Measurements from ENCODE around the gene NCAN. TPM values are rescaled to one million over a fixed set of nuclear protein-coding genes. Genes with fewer than 3 reads are reported as not detected.

NCAN gene
- total RNA-seq, 1 donor from 2014 or later = not detected

DNA sequence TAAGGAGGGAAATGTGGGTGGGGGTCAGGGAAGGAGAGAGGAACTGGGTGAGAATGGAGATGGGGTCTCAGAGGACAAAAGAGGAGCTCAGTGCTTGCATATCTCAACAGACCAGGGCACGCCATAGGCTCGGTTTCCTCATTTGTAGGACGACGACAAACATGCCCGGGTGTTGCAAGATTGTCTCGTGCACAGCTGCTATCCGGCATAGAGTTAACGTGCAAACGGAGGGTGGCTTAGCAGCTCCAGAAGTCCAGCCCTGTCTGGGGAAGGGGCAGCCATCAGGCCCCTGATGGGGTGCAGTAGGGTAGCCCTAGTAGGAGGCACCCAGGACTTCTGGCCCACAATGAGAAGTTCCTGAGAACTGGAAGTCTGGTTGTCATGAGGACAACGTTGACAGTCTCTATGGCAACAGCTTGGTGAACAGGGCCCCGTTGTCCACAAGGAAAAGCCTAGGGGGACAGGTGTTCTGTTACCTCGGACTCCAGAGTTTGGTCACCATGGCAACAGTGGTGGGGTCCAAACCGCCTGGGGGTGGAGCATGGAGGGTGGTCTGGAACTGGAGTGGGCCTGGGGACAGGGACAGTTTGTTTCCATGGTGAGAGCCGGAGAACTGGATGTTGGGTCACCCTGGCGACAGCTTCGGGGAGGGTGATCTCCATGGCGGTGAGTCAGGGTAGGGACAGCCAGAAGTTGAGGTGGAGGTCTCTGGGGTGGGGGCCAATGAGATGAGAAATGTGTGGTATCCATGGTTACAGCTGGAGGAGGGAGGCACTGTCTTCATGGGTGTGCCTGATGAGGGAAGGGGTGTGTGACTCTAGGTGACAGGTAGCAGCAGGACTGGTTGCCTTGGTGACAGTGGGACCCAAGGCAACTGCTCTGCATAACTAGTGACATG, 44.6 kb downstream of the NCAN start:
- DNase-seq (ENCODE audit: low spot score) = no peak
- intact Hi-C loops (cut with DNase I) = no loop called here

DNA sequence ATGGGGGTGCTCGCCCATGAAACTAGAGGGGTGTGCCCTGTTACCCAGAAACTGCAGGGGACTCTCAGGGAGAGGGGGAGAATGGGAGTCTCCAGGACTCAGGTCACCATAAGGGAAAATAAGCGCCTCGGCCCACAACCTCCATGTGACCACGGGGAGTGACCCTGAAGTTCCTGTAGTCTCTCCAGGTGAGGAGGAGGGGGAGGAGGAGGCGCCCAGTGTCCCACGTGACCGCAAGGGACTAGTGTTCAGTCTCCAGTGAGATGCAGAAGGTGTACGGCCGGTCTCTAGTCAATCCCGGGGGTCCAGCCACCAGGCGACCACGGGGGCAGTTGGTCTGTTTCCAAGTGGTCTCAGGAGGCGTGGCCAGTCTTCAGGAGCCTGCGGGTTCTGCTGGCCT, 45.4 kb downstream of the NCAN start:
- DNase-seq (ENCODE audit: low spot score) = no peak
- intact Hi-C loops (cut with DNase I) = no loop called here

DNA sequence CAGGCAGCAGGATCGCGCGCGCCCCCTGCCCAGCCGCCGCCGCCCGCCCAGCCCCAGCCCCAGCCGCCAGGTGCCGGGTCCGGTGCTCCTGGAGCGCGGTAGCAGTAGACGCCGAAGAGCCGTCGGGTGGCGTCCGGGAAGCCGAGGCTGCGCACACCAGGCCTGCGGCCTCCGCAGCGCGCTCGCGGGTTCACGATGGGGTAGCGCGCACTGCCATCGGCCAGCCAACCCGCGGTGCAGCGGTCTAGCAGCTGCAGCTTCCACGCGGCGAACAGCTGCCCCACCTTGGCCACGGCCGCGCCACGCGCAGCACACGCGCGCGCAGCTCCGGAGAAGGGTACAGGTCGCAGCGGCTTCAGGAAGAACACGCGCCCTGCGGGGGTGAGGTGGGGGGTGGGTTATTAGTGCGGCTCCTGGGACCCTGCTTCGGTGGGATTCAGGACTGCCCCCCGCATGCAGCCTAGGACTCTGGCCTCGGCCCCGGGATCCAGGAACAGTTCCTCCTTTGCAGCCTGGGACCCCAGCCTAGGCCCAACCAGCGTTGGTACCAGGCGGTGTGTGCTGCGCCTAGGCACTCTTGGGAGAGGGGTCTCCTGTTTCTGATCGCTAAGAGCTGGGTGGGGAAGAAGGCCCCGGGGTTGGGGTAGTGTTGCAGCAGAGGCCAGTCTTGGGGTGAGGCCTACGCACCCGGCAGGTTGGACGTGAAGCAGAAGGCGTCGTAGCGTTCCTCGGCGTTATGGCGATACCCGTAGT, 46.3 kb downstream of the NCAN start:
- intact Hi-C loops (cut with DNase I) = no loop called here
- DNase-seq (ENCODE audit: low spot score) = no peak

DNA sequence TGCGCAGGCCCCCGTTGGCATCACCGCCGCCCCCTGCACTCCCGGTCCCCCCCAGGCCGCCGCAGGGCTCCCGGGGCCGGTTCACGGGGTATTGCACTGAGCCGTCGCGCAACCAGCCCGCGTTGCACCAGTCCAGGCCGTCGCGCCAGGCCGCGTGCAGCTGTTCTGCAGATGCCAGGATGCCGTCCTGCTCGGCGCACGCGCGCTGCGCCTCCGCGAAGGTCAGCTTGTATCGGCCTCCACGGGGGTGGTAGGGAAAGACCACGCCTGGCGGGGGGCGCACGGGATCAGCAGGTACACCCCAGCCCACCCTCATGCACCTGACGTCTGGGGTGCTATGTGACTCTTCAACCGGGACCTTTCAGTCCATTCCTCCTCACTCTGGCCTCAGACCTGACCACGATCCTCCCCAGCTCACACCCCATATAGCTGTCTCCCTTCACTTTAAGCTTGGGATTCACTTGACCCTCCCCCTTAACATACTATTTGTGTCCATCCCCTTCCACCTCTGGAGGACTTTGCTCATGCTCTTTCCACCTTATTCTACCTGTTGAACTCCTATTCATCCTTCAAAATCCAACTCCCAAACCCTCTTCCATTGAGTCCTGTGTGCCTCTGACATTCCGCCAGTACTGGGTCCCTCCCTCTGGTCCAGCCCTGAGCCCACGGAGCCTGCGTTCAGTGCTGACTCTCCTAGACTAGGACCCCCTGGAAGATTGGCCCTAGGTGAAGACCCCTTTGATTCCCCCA, 47.0 kb downstream of the NCAN start:
- intact Hi-C loops (cut with DNase I) = no loop called here
- DNase-seq (ENCODE audit: low spot score) = no peak

DNA sequence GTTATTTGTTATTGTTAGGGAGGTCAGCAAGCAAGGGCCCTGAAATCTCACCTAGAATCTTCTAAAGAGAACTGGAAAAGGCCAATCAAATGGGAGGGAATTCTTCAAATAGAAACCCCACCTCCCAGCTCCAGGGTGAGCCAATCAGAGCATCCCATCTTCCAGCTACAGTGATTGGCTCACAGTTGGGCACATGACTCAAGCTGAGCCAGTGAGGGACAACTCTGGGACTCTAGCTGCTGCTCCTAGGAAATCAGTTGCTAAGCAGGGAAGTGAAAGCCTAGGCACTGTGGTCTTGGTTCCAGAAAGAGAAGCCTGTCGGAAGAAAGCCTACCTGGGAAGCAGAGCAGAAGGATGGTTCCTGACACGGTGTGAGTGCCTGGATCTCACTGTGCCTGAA, 48.0 kb downstream of the NCAN start:
- intact Hi-C loops (cut with DNase I) = no loop called here
- no peak for DNase-seq (ENCODE audit: low spot score)

DNA sequence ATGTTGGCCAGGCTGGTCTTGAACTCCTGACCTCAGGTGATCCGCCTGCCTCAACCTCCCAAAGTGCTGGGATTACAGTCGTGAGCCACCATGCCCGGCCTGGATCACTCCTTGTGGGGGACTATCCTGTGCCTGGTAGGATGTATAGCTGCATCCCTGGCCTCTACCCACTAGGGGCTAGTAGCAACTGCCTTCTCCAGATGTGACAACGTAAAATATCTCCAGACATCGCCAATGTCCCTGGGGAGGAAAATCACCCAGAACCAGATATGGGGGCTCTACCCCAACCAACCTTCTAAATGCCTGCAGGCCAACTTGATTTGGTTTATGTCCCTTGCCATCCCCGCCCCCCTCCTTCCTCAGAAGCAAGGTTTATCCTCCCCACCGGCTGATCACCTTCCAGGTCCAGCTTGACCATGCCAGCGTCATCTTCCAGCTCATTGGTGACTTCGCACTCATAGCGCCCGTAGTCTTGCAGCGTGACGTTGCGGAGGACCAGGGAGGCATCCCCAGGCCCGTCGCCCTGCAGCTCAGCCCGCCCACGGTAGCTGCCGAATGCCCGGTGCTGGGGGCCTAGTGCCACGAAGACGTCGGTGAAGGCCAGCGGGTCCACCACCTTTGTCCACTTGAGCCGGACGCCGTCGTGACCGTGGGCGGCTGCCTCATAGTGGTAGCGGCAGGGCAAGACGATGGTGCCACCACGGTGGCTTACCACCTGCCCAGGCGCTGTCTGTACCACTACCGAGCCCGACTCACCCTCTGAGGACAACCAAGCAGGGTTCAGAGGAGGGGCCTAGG, 48.9 kb downstream of the NCAN start:
- no peak for DNase-seq (ENCODE audit: low spot score)
- intact Hi-C loops (cut with DNase I) = no loop called here

DNA sequence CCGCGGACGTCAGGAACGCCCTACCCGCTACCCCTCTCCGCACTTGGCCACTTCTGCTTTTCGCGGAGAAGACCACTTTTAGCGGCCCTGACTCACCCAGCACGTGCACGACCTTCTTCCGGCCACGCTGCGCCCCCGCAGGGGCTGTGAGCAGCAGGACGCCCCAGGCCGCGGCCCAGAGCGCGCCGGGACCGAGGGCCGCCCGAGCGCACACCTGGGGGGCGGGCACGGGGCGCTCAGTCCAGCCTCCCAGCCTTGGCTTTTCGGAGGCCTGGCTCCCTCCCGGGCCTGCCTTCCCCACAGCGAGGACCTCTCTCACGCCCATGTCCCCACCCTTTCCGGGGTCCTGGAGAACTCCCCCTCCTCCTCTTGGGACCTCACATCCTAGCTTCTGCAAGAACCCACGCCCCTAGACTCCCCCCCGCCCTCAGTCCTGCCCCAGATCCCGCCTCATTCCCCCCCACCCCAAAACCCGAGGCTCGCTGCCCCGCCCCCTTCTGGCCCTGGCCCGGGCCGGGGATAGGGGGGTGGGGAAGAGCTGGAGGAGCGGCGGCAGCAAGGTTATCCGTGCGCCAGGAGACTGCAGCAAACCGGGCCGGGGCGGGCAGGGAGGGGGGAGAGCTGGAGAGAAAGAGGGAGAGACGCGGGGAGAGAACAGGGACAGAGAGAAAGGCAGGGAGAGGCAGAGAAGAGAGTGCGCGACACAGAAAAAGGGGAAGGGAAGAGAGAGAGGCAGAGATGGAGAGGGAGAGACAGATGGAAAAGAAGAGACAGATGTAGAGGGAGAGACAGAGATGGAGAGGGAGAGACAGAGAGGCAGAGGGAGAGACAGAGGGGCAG, 49.8 kb downstream of the NCAN start:
- no peak for DNase-seq (ENCODE audit: low spot score)

DNA sequence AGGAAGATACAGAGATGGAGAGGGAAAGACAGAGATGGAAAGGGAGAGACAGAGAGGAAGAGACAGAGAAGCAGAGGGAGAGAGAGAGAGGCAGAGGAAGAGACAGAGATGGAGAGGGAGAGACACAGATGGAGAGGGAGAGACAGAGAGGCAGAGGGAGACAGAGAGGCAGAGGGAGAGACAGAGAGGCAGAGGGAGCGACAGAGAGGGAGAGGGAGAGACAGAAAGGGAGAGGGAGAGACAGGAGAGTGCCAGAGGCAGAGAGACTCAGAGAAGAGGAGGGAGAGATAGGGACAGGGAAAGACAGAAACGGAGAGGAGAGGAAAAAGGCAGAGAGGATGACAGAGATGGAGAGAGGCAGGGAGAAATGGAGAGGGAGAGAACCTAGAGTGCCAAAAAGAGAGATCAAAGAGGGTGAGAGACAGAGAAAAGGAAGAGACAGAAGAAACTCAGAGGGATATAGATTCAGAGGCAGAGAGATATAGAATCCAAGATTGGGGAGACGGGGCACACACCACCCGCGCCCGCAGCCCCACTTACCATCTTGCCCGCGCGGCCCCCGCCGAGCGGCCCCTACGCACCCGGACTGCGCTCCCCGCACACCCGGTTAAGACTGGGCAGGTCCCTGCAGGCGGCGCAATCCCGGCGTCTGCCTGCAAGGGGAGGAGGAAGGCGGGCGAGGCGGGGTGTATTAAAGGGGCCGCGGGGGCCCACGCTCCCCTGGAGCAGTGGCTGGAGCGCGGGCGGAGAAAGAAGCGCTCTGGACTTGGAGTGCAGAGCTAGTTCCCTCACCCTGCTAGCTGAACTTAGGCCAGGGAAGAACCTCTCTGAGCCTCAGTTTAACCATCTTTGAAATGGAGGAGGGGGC, 50.7 kb downstream of the NCAN start:
- DNase-seq (ENCODE audit: low spot score) = no peak
- intact Hi-C loops (cut with DNase I) = no loop called here

More for the DNA sequence above, 49.8 kb downstream of the NCAN start:
- intact Hi-C loops (cut with DNase I) = no loop called here

DNA sequence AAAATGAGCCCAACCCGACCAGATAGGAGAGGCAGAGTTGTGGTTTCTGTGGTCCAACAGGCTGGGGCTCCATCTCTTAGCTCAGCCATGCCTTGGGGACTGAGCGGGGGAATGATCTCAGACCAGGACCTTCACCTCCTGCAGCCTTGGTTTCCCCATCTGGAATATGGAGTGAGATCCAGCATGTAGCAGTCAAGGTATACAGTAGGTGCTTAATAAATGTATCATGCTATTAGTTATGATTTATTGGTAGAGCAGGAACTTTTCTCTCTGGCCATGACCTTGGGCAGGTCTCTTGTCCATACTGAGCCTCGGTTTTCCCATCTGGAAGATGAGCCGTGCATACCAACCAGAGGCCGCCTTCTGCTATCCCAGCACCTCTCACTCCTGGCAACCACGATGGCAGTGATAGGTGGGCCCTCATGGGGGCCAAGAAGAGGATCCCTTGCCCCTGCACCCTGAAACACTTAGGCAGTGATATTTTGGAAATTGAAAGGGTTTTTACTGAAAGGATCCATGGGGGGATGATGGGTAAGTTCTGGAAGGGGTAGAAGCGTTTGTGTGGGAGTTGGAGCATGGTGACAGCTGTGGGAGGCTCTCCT, 52.2 kb downstream of the NCAN start:
- intact Hi-C loops (cut with DNase I) = no loop called here
- no peak for DNase-seq (ENCODE audit: low spot score)

DNA sequence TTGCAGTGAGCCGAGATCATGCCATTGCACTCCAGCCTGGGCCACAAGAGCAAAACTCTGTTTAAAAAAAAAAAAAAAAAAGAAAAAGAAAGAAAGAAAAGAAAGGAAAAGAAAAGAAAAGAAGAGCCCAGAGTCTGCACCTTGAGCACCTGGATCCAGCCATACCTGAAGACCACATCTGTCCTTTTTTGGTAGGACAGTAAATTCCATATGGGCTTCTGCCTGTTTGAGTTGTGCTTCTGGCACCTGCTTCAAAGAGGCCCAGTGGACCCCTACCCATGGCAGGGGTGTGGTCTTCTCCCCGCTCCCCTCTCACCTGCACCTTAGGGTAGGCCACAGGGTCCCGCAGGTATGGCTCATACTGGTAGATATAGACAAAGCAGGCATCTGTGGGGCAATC, 55.5 kb downstream of the NCAN start:
- DNase-seq (ENCODE audit: low spot score) = no peak
- intact Hi-C loops (cut with DNase I) = no loop called here

DNA sequence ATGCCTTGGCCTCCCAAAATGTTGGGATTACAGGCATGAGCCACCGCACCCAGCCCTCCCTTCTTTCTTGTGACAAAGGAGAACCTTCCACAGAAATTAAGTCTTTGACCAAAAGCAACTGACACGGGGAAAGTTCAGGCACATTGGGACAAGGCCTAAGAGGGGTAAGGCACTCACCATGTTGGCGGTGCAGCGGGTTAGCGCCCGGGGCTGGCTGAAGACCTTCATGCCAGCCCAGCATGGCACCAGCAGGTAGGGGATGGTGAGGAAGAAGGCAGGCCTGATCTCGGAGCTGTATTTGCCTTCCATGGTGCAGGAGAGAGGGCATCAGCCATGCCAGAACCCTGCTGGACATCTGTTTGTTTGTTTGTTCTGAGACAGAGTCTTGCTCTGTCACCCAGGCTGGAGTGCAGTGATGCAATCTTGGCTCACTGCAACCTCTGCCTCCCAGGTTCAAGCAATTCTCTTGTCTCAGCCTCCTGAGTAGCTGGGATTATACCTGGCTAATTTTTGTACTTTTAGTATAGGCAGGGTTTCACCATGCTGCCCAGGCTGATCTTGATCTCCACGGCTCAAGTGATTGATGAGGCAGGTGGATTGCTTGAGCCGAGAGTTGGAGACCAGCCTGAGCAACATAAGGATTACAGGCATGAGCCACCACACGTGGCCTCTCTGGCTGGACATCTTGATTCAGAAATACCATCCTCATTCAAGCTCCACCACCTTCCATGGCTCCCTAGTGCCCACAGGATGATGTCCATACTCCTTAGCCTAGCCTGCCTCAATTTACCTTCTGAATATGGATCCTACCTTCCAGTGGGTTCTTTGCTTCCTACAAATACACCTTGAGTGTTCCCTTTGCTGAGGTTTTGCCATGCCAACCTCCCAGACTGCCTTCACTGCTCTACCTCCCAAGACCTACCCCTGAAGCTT, 57.0 kb downstream of the NCAN start:
- intact Hi-C loops (cut with DNase I) = no loop called here
- DNase-seq (ENCODE audit: low spot score) = no peak

DNA sequence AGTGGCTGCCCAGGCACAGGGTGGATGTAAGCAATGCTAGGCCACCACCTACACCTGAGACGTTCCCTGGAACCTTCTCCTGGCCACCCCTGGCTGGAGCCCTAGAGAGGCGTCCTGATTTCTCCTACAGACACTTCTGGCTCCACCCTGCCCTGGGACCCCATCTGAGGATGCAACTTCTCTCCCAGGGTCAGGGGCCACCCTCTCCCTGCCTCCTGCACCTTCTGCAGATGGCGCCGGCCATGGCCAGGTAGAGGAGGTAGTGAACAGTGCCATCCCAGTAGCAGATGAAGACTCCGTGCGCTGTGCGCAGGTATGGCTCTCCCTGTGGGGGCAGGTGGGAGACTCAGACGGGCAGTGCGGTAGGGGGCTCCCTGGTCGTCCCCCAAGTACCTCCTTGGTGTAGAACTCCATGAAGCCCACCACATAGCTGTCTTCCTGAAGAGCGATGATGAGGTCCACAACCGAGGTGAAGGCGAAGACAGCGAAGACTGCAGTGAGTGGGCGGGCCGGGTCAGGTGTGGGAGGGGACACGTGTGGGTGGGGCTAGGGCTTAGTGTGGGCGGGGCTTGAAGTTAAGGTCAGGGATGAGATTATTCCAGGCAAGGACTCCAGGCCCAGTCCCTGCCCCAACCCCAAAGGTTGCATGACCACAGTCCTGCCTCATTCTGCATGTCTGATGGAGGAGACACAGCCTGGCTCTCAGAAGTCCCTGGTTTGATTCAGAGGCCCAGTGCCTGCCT, 58.4 kb downstream of the NCAN start:
- intact Hi-C loops (cut with DNase I) = no loop called here
- DNase-seq (ENCODE audit: low spot score) = no peak

DNA sequence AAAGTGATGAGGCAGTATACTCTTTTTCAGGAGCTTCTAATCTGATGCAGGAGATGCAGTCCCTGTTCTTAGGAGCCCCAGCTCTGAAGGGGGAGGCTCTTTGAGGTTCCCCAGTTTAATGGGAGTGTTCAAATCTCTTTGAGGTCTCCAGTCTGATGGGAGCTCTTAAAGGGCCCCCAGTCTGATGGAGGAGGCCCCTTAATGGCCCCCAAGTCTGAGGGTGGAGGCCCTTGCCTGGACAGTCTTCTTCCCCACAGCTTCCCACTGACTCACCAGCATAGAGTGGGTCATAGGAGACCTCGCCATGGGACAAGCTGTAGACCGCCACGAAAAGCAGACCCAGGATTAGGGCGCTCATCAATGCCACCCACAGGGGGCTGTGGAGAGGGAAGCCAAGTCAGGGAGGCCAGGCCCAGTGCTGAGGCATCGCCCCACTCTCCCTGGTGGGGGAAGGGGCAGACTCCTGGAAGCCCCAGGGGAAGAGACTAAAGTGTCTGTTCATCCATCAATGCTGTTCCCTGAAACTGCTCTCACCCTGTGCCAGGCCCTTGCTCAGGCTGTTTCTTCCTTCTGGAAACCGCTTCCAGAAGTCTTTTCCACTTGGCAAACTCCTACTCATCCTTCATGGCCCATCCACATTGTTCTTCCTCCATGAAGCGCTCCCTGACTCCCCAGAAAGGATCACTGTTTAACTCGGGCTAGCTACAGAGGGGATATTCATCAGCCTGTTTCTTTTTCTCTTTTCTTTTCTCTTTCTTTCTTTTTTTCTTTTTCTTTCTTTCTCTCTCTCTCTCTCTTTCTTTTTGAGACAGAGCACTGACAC, 59.2 kb downstream of the NCAN start:
- intact Hi-C loops (cut with DNase I) = no loop called here
- DNase-seq (ENCODE audit: low spot score) = no peak

DNA sequence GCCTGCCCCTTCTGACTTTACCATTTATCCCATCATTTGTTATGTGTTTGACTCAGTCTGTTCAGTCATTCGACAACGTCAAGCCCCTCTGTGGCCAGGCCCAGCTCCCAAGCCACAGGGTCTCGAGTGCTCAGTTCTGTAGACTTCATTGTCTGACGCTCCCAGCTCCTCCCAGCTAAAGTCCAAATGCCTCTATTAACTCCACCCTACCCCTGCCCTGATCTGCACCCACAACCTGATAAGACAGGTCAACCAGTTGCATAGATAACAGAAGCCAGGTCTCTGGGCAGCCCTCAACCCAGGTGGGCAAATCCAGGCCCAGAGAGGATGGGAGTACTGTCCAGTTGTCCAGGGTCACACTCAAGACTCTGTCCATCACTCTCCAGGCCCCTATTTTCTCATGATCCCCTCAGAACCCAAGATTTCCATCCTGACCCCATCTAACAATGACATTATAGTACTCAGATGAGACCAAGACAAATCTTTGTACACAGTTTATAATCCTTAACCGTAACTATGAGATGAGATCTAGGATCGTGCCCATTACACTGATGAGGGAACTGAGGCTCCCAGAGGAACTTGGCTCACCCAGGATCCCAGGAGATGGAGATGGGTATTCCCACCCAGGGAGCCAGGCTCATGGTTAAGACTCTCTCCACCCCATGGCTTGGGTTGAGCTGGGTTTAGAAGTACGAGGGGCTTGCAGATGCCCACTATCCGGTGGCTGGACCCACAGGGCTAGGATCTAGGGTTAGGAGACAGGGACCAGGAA, 60.3 kb downstream of the NCAN start:
- no peak for DNase-seq (ENCODE audit: low spot score)
- intact Hi-C loops (cut with DNase I) = no loop called here

All from cardiac septum (tissue), 1 donor.